Erythroblast (primary cell): ENCODE results near the gene IGF2.
"Not testable (repeated sequence)": the region's sequence is repeated elsewhere in the genome, so short reads cannot be mapped to it uniquely, and the experiment has no call there.

Experiments used
- DNase-seq, 2 experiments: peaks; one replicate each; lab custom pipeline; 2025; lab: John Stamatoyannopoulos, UW
- GATA1 ChIP-seq: IDR thresholded peaks from 2 replicates; pipeline ENCODE4 v1.6.1; 2011; ENCODE audit warnings: low read depth, mild to moderate bottlenecking, control low read depth, low read length, moderate library complexity
- POLR2A ChIP-seq: IDR thresholded peaks from 2 replicates; pipeline ENCODE4 v1.6.1; 2011; ENCODE audit warnings: mild to moderate bottlenecking, low read length

The IGF2 gene, protein sequence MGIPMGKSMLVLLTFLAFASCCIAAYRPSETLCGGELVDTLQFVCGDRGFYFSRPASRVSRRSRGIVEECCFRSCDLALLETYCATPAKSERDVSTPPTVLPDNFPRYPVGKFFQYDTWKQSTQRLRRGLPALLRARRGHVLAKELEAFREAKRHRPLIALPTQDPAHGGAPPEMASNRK

DNA sequence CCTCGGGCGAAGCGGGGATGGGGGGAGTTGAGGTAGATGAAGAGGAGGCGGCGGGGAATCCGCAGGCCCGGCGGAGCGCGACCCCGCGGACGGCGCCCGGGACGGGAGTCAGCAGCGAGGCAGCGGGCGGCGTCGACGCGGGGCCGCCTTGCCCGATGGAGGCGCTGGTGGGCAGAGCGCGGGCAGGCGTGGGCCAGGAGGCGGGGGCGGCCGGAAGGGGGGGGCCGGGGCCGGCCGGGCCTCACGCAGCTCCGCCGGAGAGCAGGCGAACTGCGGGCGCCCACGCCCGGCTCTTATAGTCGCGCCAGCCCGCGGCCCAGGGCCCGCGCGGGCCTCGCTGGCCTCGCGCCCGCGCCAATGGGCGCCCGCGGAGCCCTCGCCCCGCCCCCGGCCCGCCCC is at the start of gene IGF2:
Gene IGF2 (minus strand): TSS at position 267 of the 399 bp plus-strand sequence. CDS start 3,866 bp downstream, outside the sequence.
- no peak for TF ChIP-seq GATA1
- TF ChIP-seq POLR2A: no peak
- DNase-seq: no peak

DNA sequence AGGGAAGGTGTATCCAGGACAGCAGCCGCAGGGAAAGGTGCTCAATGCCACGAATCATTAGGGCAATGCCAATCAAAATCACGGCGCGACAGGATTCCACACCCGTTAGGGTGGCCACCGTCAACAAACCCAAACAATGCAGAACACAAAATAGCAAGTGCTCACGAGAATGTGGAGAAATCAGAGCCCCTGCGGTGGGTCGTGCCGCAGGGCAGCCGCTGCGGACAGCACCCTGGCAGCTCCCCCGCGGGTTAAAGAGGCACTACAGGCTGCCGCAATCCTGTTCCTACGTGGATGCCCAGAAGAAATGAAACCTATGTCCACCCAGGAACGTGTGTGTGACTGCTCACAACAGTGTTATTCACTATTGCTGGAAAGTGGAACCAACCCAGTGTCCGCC is 49.6 kb upstream of the IGF2 start:
- TF ChIP-seq POLR2A: no peak
- TF ChIP-seq GATA1: no peak
- no peak for DNase-seq

DNA sequence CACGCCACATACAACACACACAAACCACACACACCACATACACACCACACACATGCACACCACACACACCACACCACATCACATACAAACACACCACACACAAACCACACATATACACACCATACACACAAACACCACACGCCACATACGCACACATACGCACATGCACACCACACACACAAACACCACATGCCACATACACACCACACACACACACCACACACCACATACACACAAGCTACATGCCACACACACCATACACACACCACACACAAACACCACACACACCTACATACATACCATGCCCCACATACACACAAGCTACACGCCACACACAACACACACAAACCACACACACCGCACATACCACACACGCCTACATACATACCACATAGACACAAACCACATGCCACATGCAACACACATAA is 48.1 kb upstream of the IGF2 start:
- TF ChIP-seq POLR2A: no peak
- TF ChIP-seq GATA1: no peak
- DNase-seq: peak; percentile 27 to 48

DNA sequence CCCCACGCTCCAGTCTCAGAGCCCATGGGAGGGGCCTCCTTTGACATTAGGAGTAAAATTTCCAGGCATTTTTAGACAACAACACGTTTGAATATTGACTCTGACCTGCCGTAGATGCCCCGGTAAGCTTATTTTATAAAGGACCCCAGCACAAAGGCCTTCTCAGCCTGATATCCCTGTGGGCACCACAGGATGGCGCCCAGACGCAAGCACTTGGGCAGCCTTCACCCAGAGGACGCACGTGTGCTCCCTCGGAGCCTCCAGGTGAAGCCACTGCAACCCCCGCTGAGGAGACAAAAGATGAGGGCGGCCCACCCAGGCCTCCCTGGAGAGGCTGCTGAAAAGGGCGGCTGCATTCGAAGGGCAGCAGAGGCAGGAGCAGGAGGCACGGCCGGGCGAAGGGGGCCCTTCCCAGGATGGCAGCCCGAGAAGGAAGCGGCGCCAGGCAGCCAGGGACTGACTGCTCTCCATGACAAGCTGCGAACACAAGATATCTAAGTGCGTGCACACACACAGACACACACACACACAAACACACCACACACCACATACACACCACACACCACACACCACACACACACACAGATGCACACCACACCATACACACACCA is 47.6 kb upstream of the IGF2 start:
- peak; percentile 60 to 73 for DNase-seq
- TF ChIP-seq GATA1: no peak
- TF ChIP-seq POLR2A: no peak

DNA sequence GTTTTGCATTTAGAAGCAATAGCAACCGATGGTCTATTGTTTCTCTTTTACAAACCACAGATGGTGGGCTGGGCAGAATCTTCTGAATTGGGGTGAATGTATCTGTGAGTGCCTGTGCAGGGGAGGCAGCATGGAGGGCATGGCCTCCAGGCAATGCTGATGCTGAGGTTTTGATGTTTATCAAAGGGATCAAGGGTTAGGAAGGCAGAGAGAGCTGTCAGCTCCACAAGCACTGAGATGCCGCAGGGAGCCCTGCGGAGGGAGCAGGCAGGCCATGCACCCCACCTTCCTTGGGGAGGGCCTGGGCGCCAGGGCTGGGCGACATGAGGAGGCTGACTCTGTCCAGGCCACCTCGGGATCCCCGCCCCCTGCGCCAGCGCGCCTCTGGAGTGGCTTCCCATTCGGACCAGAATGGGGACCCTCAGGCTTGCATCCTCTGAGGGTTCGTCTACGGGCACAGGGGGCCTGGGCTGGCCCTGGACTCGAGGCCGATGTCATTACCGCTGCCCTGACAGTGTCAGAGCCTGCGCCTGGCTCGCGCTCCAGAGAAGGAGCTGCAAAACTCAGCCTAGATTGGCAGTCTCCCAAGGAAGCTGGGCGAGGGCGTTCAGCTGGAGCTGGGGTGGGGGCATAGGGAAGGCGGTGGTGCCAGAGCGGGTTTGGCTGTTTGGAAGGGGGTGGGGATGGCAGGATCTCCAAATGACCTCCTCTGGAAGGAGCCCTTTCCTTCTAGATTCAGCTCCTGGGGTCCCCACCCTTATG is 46.3 kb upstream of the IGF2 start:
- DNase-seq: no peak
- TF ChIP-seq POLR2A (no peak), GATA1 (no peak)

DNA sequence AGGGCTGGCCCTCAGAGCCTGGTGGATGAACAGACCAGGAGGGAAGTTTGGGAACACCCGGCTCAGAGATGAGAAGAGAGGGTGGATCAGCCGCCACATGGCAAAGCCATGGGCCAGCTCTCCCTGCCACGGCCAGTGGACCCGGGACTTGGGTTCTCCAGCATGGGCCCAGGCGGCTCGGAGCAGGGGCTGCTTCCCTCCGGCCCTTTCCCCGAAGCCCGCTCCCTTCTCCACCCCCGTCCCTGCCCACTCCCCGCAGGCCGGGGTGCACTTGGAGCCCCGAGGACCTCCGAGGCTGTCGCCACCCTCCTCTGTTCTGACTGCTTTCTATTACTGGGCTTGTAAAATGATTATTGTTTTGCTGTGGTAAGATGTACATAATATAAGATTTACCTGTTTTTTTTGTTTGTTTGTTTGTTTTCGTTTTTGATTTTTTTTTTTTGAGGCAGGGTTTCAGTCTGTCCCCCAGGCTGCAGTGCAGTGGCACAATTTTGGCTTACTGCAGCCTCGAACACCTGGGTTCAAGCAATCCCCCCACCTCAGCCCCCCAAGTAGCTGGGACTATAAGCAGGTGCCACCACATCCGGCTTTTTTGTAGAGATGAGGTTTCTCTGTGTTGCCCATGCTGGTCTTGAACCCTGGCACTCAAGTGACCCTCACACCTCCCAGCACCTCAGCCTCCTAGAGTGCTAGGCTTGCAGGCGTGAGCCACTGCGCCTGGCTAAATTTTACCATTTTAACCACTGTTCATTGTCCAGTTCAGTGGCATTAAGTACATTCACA is 43.7 kb upstream of the IGF2 start:
- TF ChIP-seq GATA1 (no peak), POLR2A (no peak)
- DNase-seq: no peak

DNA sequence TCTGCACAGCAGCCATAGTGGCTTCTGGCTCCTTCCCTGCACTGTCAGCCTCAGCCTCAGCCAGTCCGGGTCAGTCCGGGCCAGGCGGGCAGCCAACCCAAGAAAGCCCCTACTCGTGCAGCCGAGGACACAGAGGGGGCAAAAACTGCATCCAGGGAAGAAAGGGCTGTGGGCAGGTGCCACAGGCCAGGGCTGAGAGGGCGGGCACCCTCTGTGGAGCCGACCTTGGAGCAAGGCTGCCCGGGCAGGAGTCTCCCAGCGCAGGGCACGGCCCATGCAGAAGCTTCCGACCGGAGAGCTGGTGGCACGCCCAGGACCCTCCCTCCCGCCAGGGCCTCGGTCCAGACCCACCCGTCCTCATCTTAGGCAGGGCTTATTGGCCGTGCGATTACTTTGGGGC is 42.9 kb upstream of the IGF2 start:
- TF ChIP-seq GATA1: no peak
- TF ChIP-seq POLR2A: no peak
- no peak for DNase-seq

DNA sequence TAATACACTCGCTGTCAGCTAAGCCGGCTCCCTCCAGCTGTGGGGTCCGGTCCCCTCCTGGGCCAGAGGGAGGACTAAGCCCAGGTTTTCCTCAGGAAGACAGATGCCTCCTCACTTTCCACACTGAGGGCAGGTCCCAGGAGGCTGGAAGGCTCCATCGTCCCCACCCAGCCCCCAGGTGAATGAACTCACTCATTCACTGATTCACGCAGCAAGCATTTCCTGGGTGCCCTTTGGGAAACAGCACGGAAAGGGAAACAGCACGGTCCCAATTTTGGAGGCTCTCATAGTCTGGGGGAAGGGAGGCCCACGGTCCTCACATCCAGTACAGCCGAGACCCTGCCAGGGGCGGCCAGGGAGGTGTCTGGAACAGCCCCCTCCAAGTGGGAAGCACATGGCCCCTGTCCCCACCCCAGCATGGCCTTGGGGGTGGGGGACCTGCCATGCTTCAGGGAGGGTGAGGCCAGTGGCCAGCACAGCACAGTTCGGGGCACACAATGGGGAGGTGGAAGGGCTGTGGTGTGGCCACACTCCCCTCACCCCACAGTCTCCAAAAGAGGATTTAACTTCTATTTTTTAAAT is 41.7 kb upstream of the IGF2 start:
- TF ChIP-seq POLR2A (no peak), GATA1 (no peak)
- no peak for DNase-seq

DNA sequence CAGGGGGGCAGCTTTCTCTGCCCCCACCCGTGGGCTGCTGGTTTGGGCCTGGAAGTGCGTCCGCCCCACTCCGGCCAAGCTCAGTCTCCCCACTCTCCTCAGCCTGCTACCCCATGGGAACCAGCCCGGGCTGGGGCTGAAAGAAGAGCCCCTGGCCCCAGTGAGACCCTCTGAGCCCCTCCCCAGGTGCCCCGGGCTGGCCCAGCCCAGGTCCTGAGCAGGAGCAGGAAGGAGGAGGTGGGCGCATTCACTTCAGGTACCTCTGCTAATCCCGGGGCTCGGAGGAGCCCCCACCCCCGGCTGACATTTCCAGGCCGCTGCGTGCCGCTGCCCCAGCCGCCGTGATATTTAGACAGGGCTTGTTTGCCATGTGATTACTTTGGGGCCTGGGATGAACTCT is 41.2 kb upstream of the IGF2 start:
- DNase-seq: no peak
- TF ChIP-seq POLR2A (no peak), GATA1 (no peak)

DNA sequence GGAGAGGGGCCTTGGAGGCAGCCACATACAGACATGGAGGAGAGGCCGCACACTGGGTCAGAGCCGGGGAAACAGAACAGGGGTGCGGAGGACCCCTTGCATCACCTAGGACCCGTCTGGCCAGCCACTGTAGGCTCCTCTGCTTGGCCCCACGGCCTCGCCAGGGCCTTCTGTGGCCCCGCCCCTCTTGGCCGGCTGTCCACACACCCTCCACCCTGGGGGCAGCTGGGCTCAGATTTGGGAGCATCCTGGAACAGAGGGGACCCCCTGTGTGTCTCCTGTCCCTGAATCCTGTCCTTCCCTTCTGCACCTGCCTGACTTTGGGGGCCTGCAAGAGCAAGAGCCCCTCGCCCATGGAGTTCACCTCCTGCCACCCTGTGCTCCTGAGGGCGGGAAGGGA is 40.3 kb upstream of the IGF2 start:
- no peak for TF ChIP-seq GATA1

DNA sequence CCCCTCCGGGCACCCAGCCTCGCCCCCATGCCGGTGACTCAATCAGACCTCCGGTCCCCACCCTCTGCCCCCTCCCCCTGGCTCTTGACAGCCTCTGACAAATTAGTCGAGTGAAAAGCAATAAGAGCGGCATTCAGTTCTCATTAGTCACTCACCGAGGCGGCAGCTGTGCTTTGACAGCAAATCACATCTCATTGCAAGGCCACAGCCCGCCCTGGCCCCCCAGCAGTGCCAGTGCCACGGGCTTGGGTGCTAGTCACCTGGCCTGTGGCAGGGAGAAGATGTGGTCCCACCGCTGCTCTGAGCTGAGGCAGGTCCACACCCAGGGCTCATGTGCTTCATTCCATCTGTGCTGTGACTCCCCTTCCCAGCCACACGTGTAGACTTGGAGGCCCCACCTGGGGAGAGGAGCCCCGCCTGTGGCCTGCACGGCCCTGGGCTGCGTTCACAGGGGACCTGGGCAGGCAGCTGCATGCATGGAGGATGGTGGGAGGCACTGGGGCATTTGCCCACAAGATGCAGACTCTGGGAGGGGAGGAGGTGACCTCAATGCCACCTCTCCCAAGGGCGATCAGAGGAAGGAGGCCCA is 39.8 kb upstream of the IGF2 start:
- TF ChIP-seq GATA1 (no peak), POLR2A (no peak)
- no peak for DNase-seq

More for the DNA sequence above, 40.3 kb upstream of the IGF2 start:
- no peak for DNase-seq

DNA sequence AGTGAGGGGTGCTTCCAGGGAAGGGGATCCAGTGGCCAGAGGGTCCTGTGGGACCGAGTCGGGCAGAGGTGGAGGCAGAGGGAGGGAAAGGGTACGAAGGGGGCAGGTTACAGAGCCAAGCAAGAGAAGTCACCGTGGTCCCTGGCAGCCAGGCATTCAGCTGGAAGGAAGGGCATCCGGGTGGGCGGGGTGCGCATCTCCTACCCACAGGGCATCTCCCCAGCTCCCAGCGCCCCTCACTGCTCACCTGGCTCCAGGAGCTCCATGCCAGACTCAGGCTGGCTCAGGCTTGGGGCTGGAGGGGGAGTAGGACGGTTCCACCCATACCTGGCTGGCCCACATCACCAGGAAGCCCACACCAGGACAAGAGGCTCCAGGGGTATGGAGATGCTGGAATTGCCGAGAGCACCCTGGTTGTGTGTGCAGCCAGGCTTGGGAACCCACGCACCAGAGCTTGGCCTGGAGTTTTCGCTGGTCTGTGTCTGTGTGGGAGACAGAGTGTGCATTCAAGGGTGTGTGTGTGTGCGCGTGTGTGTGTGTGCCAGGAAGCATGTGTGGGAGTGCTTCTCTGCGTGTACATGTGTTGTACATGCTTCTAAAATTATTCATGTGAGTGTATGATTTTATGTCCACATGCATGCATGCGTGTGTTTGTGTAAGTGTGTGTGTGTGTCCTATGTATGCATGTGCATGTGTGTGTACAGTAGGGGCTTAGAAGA is 39.0 kb upstream of the IGF2 start:
- not testable (repeated sequence) for DNase-seq
